ENCODE measurements around the gene ENTHD1.

DNA sequence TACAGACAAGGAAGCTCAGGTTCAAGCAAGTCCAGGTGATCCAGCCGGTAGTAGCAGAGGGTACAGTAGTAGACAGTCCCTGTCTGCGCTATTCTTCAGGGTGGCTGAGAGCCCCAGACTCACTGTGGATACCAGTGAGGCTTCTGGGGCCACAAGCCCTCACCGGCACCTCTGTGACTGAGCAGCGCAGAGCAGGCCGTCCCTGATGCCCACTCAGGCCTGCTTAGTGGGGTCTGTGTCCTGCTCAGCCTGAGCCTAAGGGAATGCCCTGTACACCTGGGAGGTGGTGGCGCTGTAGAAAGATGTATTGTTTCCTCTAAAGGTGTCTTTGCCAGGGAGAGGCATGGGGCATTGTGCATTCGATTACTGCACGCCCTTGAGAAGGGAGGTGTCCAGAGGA lies 179.2 kb downstream of the ENTHD1 start:
- TF ChIP-seq EP300 (IDR thresholded peaks at IDR 0.05; ENCODE audit: borderline replicate concordance) (no peak), TAF1 (IDR thresholded peaks at IDR 0.05; ENCODE audit: low read depth) (no peak), RAD21 (IDR thresholded peaks at IDR 0.05; ENCODE audit: low read depth) (no peak), TCF12 (IDR thresholded peaks at IDR 0.05; ENCODE audit: low read depth) (no peak), NFIC (IDR thresholded peaks at IDR 0.05) (no peak)
- TF ChIP-seq, protein P1, sequence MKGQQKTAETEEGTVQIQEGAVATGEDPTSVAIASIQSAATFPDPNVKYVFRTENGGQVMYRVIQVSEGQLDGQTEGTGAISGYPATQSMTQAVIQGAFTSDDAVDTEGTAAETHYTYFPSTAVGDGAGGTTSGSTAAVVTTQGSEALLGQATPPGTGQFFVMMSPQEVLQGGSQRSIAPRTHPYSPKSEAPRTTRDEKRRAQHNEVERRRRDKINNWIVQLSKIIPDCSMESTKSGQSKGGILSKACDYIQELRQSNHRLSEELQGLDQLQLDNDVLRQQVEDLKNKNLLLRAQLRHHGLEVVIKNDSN (IDR thresholded peaks at IDR 0.05) = no peak
- TF ChIP-seq, protein P2, sequence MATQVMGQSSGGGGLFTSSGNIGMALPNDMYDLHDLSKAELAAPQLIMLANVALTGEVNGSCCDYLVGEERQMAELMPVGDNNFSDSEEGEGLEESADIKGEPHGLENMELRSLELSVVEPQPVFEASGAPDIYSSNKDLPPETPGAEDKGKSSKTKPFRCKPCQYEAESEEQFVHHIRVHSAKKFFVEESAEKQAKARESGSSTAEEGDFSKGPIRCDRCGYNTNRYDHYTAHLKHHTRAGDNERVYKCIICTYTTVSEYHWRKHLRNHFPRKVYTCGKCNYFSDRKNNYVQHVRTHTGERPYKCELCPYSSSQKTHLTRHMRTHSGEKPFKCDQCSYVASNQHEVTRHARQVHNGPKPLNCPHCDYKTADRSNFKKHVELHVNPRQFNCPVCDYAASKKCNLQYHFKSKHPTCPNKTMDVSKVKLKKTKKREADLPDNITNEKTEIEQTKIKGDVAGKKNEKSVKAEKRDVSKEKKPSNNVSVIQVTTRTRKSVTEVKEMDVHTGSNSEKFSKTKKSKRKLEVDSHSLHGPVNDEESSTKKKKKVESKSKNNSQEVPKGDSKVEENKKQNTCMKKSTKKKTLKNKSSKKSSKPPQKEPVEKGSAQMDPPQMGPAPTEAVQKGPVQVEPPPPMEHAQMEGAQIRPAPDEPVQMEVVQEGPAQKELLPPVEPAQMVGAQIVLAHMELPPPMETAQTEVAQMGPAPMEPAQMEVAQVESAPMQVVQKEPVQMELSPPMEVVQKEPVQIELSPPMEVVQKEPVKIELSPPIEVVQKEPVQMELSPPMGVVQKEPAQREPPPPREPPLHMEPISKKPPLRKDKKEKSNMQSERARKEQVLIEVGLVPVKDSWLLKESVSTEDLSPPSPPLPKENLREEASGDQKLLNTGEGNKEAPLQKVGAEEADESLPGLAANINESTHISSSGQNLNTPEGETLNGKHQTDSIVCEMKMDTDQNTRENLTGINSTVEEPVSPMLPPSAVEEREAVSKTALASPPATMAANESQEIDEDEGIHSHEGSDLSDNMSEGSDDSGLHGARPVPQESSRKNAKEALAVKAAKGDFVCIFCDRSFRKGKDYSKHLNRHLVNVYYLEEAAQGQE (IDR thresholded peaks at IDR 0.05; ENCODE audit: low read depth) = no peak
